ENCODE results near the gene DGKG. TPM values are rescaled to one million over a fixed set of nuclear protein-coding genes. Genes with fewer than 3 reads are reported as not detected.

The DGKG gene
- total and polyA plus RNA-seq, 8 donors = 4.2 to 7.6 (median 5.5) TPM

DNA sequence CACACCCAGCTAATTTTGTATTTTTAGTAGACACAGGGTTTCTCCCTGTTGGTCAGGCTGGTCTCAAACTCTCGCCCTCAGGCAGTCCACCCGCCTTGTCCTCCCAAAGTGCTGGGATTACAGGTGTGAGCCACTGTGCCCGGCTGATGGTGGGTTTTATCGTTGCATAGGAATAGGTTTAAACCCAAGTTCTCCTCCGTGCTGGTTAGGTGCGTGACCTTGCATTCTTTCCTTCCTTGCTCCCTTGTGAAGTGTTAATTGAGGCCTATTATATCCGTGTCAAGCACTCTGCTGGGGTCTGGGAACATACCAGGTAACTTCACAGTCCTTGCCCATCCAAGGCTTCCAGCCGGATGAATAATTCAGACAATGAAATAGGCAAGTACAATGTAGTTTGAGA, 233.9 kb downstream of the DGKG start:
- H3K27ac ChIP-seq = no peak overlapping the region
- DNase-seq (no peak), ATAC-seq (no peak)
- H3K9me3 ChIP-seq = no peaks in the 10 kb centered on the region
- H3K4me3 ChIP-seq = no peak overlapping the region
- no peaks in the 10 kb centered on the region for H3K36me3 ChIP-seq
- H3K27me3 ChIP-seq = no peaks in the 10 kb centered on the region
- H3K4me1 ChIP-seq = no peaks in the 10 kb centered on the region
- intact Hi-C loops (cut with DNase I) = no loop called here
- TF ChIP-seq, protein P1, sequence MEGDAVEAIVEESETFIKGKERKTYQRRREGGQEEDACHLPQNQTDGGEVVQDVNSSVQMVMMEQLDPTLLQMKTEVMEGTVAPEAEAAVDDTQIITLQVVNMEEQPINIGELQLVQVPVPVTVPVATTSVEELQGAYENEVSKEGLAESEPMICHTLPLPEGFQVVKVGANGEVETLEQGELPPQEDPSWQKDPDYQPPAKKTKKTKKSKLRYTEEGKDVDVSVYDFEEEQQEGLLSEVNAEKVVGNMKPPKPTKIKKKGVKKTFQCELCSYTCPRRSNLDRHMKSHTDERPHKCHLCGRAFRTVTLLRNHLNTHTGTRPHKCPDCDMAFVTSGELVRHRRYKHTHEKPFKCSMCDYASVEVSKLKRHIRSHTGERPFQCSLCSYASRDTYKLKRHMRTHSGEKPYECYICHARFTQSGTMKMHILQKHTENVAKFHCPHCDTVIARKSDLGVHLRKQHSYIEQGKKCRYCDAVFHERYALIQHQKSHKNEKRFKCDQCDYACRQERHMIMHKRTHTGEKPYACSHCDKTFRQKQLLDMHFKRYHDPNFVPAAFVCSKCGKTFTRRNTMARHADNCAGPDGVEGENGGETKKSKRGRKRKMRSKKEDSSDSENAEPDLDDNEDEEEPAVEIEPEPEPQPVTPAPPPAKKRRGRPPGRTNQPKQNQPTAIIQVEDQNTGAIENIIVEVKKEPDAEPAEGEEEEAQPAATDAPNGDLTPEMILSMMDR (IDR thresholded peaks at IDR 0.05) = no peak

DNA sequence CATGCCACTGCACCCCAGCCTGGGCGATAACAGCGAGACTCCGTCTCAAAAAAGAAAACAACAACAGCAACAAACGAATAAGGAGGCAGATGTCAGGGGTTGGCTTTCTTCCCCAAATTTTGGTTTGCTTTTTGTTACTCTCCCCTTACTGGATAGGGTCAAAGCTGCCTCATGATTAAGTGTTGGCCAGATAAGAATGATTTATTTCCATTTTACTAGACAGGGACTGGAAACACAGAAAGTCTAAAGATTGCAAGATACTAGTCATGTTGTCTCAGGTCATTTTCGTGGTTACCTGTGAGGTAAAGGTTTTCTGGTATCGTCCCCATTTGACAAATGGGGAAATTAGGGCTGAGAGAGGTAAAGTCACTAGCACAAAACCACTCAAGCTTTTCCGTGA, 234.6 kb downstream of the DGKG start:
- intact Hi-C loops (cut with DNase I) = no loop called here
- Histone ChIP-seq H3K4me1 (no peaks in the 10 kb centered on the region), H3K9me3 (no peaks in the 10 kb centered on the region), H3K27ac (no peak overlapping the region), H3K4me3 (no peak overlapping the region), H3K36me3 (no peaks in the 10 kb centered on the region), H3K27me3 (no peaks in the 10 kb centered on the region)
- TF ChIP-seq, protein P1 (IDR thresholded peaks at IDR 0.05) = no peak
- ATAC-seq = no peak
- DNase-seq = no peak

DNA sequence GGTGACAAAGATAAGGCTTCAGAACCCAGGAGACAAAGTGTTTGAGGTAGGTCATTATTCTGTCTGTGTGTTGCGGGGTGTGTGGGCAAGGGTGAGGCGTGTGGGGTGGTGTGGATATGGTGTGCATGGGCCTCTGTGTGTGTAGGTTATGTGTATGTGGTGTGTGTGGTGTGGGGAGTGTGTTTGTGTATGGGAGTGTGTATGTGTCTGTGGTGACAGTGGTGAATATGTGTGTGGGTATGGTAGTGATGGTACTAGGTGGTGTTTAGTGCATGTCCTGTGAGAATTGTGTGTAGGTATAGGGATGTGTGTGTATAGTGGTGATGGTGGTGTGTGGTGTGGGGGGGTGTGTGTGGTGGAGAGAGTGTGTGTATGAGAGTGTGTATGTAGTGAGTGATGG, 236.9 kb downstream of the DGKG start:
- Histone ChIP-seq H3K27ac (no peak overlapping the region), H3K4me1 (no peaks in the 10 kb centered on the region), H3K27me3 (peaks cover 0 to 16% of the 10 kb centered on the region in 2 donors), H3K9me3 (no peaks in the 10 kb centered on the region), H3K36me3 (no peaks in the 10 kb centered on the region), H3K4me3 (no peak overlapping the region)
- TF ChIP-seq, protein P1 (IDR thresholded peaks at IDR 0.05) = no peak
- intact Hi-C loops (cut with DNase I) = no loop called here
- DNase-seq = no peak
- ATAC-seq = no peak

DNA sequence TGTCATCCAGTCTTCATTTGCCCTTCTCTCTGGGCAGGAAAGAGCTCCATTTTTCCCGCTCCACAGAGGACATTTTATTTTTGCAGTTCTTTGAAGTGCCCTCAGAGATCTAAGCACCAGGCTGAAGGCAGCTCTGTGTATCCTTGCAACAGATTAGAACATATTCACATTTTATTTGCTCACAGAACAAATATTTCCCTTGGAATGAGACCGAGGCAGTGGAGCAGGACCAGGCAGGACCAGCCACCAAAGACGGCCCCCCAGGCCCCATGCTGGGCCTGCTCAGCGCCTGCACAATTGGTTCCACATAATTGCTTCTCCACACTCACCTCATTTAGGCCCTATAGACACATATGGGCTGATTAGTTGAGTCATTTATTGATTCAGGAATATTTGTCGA, 237.4 kb downstream of the DGKG start:
- H3K9me3 ChIP-seq = no peaks in the 10 kb centered on the region
- no peak overlapping the region for H3K27ac ChIP-seq
- intact Hi-C loops (cut with DNase I) = no loop called here
- H3K4me1 ChIP-seq = no peaks in the 10 kb centered on the region
- ATAC-seq = peak; percentile 77
- TF ChIP-seq, protein P1 (IDR thresholded peaks at IDR 0.05) = no peak
- H3K36me3 ChIP-seq = no peaks in the 10 kb centered on the region
- peaks cover 0 to 16% of the 10 kb centered on the region in 2 donors for H3K27me3 ChIP-seq
- peak in 1 of 4 donors; percentile 53 for DNase-seq
- H3K4me3 ChIP-seq = no peak overlapping the region

DNA sequence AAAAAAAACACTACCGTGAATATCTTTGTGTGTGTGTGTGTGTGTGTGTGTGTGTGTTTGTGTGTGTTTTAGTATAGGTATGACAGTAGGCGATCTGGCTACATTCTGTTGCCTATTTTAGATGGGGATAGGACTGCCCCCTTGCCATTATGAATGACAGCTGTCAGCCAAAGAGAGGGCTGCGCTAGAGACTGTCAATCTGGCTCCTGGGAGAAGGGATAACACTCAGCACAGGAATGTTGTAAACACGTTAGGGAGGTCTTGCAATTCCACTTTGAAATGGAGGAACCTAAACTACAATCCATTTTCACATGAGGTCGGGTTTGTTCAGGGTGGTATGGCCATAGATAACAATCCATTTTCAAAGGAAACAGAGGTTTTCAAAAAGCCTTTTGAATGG, 239.0 kb downstream of the DGKG start:
- Histone ChIP-seq H3K4me1 (no peaks in the 10 kb centered on the region), H3K27me3 (peaks cover 0 to 26% of the 10 kb centered on the region in 2 donors), H3K27ac (no peak overlapping the region), H3K9me3 (no peaks in the 10 kb centered on the region), H3K36me3 (no peaks in the 10 kb centered on the region), H3K4me3 (no peak overlapping the region)
- DNase-seq (no peak), ATAC-seq (no peak)
- intact Hi-C loops (cut with DNase I) = no loop called here
- TF ChIP-seq, protein P1 (IDR thresholded peaks at IDR 0.05) = no peak

Measured in left lung (tissue), 10 donors.